ENCODE measurements around the gene RTF2.
"Not testable (repeated sequence)": the region's sequence is repeated elsewhere in the genome, so short reads cannot be mapped to it uniquely, and the experiment has no call there.

RTF2 gene

DNA sequence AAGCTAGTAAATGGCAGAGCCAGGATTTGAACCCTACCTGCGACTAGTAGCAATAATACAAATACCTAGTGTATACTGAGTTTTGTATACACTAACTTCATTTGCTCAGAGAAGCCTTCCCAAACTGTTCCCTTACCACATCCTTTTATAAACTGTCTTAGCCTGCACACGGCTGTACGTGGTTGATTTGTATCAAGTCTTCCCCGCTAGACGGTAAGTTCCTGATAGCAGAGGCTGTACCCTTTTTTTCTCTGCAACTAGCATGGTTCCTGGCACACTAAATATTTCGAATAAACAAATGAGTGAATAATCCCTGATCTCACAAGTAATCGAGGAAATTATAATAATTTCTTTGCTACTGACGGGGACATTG lies 636 bp downstream of the RTF2 start:
- no peak for DNase-seq (ENCODE audit: insufficient read length, low spot score)
- FAIRE-seq: no peak

DNA sequence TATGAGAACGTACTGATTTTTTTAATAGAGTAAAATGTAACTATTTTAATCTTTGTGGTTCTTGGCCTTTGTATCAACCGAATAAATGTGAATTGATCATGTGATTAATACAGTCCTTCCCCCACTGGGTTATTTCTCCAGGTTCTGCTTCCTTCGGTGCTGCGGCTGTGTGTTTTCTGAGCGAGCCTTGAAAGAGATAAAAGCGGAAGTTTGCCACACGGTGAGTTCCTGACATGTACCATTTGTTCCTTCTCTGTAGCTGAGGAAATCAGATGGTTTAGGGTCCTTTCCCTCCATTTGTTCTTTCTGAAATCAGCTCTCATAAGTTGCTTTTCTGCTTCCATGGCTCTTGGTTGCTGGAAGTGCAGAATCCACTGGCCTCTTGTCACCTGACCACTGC lies 15.5 kb downstream of the RTF2 start:
- FAIRE-seq (no peak), DNase-seq (ENCODE audit: insufficient read length, low spot score) (no peak)

- no peak for FAIRE-seq
Observed at GRCh38 chr20:56487216-56487615, 18.8 kb downstream of the RTF2 start.

GRCh38 chr20:56488566-56488965 lies 20.1 kb downstream of the RTF2 start:
- FAIRE-seq (no peak), DNase-seq (ENCODE audit: insufficient read length, low spot score) (no peak)

More at GRCh38 chr20:56487216-56487615, 18.8 kb downstream of the RTF2 start:
- no peak for DNase-seq (ENCODE audit: insufficient read length, low spot score)

- DNase-seq (ENCODE audit: insufficient read length, low spot score) (no peak), FAIRE-seq (no peak)
Observed at GRCh38 chr20:56501116-56501515, 32.7 kb downstream of the RTF2 start.

DNA sequence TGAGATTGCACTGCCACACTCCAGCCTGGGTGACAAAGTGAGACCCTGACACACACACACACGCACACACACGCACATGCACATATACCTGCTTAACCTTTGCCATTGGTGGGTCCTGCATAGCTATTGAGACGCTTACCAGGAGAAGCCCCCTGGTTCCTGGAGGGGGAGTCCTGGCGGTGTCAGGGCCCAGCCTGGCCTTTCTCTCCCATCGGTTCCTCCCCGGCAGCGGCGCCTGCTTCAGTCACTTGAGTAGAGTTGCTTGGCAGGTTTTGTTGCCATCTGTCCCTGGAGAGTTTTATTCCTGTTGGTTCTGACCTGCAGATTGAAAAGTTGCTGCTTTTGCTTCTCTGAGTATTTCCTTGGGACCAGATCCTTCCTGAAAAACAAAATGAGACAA lies 35.5 kb downstream of the RTF2 start:
- FAIRE-seq (no peak), DNase-seq (ENCODE audit: insufficient read length, low spot score) (no peak)

DNA sequence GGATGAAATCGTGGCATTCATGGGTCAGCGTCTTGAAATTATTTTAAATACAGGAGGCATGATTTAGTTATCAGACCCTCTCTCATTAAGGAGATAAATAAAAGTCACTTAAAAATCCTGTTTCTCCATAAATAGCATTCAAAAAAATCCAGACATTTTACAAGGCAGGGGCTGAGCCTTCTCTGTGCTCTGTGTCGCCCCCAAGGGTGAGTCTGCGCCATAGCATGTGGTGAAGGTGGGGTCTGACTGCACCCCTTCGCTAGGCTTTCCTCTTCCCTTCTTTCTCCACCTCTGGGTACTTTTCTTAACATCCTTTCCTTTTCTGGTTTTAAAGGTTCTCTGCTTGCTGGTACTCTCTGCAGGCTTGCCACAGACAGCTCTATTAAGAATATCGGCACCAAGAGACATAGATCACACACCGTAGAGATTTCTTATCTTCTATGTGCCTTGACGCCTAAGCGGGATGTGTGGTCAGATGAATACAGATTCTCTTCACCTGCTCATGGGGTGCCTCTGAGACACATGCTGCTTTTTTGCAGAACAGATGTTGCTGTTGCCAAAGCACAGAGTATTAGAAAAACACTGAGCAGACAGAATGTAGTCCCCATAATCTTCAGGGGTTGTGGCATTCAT lies 36.1 kb downstream of the RTF2 start:
- DNase-seq (ENCODE audit: insufficient read length, low spot score): no peak
- no peak for FAIRE-seq

DNA sequence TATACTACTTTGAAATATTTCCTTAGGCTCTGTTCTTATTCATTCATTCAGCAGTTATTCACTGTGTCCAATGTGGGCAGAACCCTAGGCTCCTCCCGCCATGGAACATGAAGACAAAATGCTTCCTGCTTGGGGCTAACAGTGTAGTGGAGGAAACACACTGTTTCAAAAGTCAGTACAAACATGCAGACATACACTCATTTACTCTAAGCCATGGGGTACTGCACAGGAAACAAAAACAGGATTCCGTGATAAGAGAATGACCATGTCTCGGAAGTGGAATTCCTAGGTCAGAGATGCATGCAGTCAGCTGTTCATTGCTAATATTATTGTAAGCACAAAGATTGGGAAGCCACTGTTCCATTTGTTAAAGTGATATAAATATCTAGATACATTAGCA lies 37.7 kb downstream of the RTF2 start:
- no peak for FAIRE-seq
- no peak for DNase-seq (ENCODE audit: insufficient read length, low spot score)

- FAIRE-seq (no peak), DNase-seq (ENCODE audit: insufficient read length, low spot score) (no peak)
Observed at GRCh38 chr20:56511926-56512325, 43.5 kb downstream of the RTF2 start.

DNA sequence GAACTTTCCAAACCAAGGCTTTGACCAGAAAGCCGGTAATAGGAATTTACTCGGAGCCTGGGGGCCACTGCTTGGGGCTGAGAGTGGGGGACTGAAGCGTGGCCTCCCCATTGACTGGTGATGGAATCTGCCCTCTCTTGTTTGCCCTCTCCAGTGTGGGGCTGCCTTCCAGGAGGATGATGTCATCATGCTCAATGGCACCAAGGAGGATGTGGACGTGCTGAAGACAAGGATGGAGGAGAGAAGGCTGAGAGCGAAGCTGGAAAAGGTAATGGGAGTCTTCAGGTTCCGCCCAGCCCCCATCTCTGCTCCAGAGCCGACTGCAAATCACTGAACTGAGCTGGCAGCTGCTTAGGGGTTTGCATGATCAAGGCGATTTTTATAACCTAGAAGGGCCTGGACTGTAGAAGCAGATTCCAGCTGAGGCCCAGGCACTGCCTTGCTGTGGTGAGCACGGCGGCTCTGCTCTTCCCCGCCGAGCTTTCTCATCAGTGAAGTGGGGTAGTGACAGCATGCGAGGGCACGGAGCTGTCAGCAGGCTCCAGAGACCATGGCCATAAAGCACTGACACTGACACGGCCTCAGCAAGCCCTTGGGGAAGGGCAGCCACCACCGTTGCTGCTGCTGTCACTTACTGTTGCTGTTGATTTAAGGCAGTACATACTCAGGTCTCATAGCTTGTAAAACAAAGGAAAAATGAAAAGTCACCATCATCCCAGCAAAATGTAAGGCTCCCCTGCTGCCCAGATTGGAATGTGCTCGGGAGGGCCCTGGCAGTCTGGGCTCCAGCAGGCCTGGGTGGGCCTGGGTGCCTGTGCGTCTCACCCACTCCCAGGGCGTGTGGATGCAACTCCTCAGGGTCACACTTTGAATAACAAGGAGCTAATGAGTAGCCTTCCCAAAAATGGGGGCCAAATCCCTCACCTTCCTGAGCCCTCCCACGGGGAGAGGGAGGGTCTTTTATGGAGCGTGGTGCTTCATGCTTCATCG lies 45.0 kb downstream of the RTF2 start:
- no peak for FAIRE-seq
- no peak for DNase-seq (ENCODE audit: insufficient read length, low spot score)

DNA sequence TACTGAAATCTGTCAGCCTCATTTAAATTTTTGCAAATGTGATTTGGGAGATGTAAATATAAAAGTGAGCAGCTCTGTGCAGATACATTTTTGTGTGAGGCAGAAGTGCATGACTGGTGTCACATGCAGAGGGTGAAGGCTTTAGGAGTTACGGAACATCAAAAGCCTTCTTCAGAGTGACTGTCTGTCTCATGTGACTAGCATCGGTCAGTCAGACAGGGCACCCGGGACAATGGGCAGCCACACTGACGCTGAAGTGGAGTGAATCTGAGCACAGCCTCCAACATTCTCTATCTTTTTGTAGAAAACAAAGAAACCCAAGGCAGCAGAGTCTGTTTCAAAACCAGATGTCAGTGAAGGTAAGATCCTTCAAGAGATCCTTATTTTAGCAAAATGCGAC lies 48.2 kb downstream of the RTF2 start:
- no peak for DNase-seq (ENCODE audit: insufficient read length, low spot score)
- no peak for FAIRE-seq

DNA sequence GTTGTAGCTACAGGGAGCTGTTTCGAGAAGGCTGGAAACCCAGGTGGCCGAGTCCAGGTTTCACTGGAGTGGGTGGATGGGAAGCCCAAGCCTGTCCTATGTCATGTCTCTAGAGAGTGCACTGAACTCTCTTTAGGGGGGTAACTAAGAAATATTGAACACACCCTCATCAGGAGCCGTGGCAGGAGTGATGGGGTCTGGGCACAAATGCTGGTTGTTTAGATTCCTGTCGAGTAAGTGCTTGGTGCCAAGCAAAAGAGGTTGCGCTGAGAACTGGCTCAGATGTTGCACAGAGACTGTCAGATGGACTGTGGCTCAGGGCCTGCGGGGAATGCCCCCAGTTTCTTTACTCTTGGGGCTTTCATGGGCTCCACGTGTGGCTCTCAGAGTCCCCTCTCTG lies 48.8 kb downstream of the RTF2 start:
- no peak for FAIRE-seq
- DNase-seq (ENCODE audit: insufficient read length, low spot score): no peak

GRCh38 chr20:56517641-56518040 lies 49.2 kb downstream of the RTF2 start:
- no peak for FAIRE-seq
- DNase-seq (ENCODE audit: insufficient read length, low spot score): no peak

DNA sequence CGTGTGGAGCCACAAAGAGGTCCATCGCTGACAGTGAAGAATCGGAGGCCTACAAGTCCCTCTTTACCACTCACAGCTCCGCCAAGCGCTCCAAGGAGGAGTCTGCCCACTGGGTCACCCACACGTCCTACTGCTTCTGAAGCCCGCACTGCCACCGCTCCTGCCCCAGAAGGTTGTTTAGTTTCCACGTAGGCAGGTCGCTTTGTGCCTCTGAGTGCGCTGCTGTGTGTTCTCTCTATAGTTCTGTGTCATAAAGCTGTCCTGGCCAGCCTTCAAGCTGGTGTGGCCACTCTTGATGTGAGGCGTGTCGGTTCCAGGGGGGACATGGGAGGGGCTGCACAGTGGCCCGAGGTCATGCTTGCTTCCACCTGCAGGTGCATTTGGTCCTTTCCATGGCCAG lies 49.7 kb downstream of the RTF2 start:
- no peak for FAIRE-seq
- DNase-seq (ENCODE audit: insufficient read length, low spot score): no peak

GRCh38 chr20:56518721-56519398 lies 50.4 kb downstream of the RTF2 start:
- FAIRE-seq: no peak

GRCh38 chr20:56519551-56519950 lies 51.1 kb downstream of the RTF2 start:
- FAIRE-seq: no peak
- no peak for DNase-seq (ENCODE audit: insufficient read length, low spot score)

More at GRCh38 chr20:56518721-56519398, 50.4 kb downstream of the RTF2 start:
- no peak for DNase-seq (ENCODE audit: insufficient read length, low spot score)

- no peak for FAIRE-seq
- DNase-seq (ENCODE audit: insufficient read length, low spot score): no peak
Observed at GRCh38 chr20:56520180-56520579, 51.8 kb downstream of the RTF2 start.

GRCh38 chr20:56520746-56521354 lies 52.4 kb downstream of the RTF2 start:
- not testable (repeated sequence) for DNase-seq (ENCODE audit: insufficient read length, low spot score); FAIRE-seq

- DNase-seq (ENCODE audit: insufficient read length, low spot score): no peak
- FAIRE-seq: no peak
Observed at GRCh38 chr20:56522311-56522710, 53.9 kb downstream of the RTF2 start.

DNA sequence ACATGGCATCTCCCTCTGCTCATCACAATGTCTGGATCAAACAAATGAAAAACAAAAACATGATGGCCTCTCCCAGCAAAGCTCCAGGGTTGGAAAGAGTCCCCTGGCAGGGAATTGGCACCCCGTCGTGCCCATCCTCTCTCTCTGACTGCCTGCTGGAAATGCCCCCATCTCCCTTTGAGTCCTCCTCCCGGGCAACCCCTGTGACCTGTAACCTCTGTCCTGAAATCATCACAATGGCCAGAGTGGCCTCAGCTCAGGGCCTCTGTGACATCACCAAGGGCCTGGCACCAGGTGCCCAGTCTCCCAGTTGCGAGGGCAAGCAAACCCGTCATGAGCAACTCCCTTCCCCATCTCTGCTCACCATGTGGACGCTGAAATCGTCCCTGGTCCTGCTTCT lies 56.0 kb downstream of the RTF2 start, which contains the start of gene FAM209A:
Gene FAM209A, plus strand, starts transcription at position 301 of the 400 bp plus-strand sequence. Its CDS starts 65 bp downstream, at position 366.
- FAIRE-seq; DNase-seq (ENCODE audit: insufficient read length, low spot score): not testable (repeated sequence)

GRCh38 chr20:56527521-56527920 lies 59.1 kb downstream of the RTF2 start:
- no peak for FAIRE-seq
- DNase-seq (ENCODE audit: insufficient read length, low spot score): no peak
